Fibroblast of pulmonary artery (primary cell): Measurements from ENCODE around the gene GATA6.
A peak's percentile ranks its signal among the peaks of the same experiment; 100 is the strongest.

ENCODE experiments used
- DNase-seq: peaks from one replicate; pipeline ENCODE4 v3.0.0-alpha.2; 2010; ENCODE audit warnings: low read depth
- H3K4me3 ChIP-seq: replicated peaks from 2 replicates; pipeline ENCODE4 v1.5.1; 2011; ENCODE audit warnings: low read depth, mild to moderate bottlenecking, control low read depth, low read length, moderate library complexity
- CTCF ChIP-seq: IDR thresholded peaks from 2 replicates; pipeline ENCODE4 v1.5.1; 2011; ENCODE audit warnings: mild to moderate bottlenecking, control low read depth, low read length, inconsistent platforms; ENCODE audit errors: missing control alignments

GATA6 gene

GRCh38 chr18:22170421-22171257 is 1.2 kb downstream of the GATA6 start:
- H3K4me3 ChIP-seq = peak overlapping the region; percentile 70
- no peak for TF ChIP-seq CTCF
- peak; percentile 77 for DNase-seq

GRCh38 chr18:22171258-22172119 is 2.1 kb downstream of the GATA6 start:
- TF ChIP-seq CTCF = no peak
- peak; percentile 23 for DNase-seq
- H3K4me3 ChIP-seq = peak overlapping the region; percentile 70

- DNase-seq = peak; percentile 51
- peak overlapping the region; percentile 70 for H3K4me3 ChIP-seq
- no peak for TF ChIP-seq CTCF
Measured at GRCh38 chr18:22172120-22172582, 2.8 kb downstream of the GATA6 start.

- no peak for TF ChIP-seq CTCF
- H3K4me3 ChIP-seq = peak overlapping the region; percentile 70
- peak; percentile 50 for DNase-seq
Measured at GRCh38 chr18:22172594-22173049, 3.2 kb downstream of the GATA6 start.

- no peak for DNase-seq
- peak overlapping the region; percentile 70 for H3K4me3 ChIP-seq
- no peak for TF ChIP-seq CTCF
Measured at GRCh38 chr18:22173221-22173927, 4.0 kb downstream of the GATA6 start.

GRCh38 chr18:22173928-22174301 is 4.5 kb downstream of the GATA6 start:
- H3K4me3 ChIP-seq = peak overlapping the region; percentile 70

More at GRCh38 chr18:22173928-22174301, 4.5 kb downstream of the GATA6 start:
- DNase-seq = peak; percentile 48
- no peak for TF ChIP-seq CTCF
